Kidney tubule cell (primary cell): ENCODE results near the gene GRIA3.
A peak's percentile ranks its signal among the peaks of the same experiment; 100 is the strongest.
"Not testable (repeated sequence)": the region's sequence is repeated elsewhere in the genome, so short reads cannot be mapped to it uniquely, and the experiment has no call there.

Source experiments
- DNase-seq: peaks from one replicate; pipeline ENCODE4 v3.0.0-alpha.2; 2018; ENCODE audit warnings: low spot score

GRIA3 gene

DNA sequence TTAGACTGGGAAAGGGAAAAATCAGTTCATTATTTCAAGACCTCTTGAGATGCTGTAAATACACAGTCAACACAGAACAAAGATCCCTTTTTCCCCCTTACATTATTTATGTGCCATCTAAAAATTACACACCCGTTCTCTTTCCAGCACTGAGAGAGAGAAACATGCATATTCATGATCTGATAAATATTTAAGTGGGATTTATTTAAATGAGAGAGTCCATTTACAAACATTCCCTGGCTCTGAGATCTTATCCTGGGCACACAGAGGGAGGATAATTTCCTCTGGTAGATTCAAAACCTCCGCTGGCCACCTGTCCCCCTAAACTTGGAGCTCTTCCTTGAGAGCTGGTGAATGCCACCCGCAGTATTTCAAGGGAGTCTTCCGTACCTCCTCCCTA, 88.6 kb downstream of the GRIA3 start:
- no peak for DNase-seq

DNA sequence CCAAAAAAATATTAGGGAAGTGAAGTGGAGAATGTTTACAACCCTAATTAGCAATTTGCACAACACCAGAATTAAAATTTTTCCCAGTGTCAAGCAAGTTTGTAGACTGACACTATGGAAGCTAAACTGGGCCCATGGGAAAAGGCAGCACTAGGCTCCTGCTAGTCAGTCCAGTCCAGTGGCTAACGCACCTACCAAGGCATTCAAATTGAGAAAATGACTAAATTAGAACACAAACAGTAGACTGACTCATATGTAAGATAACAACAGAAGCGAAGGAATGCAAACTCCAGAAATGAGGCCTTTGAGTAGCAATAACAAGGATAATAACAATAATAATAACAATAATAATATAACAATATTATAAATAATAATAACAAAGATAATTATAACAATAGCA, 90.7 kb downstream of the GRIA3 start:
- DNase-seq, result no peak

- no peak for DNase-seq
Observed at GRCh38 chrX:123277347-123277746, 93.3 kb downstream of the GRIA3 start.

DNA sequence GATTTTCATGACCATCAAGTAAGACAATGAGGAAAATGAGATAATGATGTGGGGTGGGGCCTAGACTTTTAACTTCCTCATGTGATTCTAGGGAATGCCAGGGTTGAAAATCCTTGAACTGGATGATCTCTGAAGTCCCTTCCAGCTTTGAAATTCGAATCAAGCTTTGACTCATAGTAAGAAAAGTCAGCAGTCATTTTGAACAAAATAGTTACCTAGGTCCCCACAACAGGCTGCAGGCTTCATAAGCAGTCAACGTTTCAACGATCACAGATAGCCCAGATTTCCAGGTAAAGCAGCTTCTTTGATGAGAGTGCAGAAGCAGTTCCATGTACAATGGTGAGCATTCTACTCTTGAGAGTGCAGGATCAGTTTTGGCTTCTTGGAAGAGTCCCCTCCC, 93.7 kb downstream of the GRIA3 start:
- no peak for DNase-seq

DNA sequence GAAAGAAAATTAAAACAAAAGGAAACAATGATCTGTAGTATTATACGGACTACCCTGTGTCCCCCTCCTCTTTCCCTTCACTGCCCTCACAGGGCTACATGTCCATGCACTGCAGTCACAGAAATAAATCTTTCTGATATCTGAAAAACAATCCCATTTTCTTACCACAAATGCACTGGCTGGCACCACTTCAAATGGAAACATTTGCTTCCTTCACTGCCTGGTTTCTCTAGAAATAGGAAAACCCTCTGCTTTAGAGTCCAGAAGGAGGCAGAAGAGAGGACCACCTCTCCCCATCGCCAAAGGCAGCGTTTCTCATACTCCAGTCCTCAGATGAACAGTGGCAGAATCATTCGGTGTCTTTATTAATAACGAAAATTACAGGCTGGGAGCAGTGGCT, 98.2 kb downstream of the GRIA3 start:
- no peak for DNase-seq

DNA sequence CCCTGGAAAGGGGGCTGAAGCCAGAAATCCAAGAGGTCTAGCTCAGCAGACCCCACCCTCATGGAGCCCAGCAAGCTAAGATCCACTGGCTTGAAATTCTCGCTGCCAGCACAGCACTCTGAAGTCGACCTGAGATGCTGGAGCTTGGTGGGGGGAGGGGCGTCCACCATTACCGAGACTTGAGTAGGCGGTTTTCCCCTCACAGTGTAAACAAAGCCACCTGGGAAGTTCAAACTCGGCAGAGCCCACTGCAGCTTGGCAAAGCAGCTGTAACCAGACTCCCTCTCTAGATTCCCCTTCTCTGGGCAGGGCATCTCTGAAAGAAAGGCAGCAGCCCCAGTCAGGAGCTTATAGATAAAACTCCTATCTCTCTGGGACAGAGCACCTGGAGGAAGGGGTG, 99.3 kb downstream of the GRIA3 start:
- not testable (repeated sequence) for DNase-seq

DNA sequence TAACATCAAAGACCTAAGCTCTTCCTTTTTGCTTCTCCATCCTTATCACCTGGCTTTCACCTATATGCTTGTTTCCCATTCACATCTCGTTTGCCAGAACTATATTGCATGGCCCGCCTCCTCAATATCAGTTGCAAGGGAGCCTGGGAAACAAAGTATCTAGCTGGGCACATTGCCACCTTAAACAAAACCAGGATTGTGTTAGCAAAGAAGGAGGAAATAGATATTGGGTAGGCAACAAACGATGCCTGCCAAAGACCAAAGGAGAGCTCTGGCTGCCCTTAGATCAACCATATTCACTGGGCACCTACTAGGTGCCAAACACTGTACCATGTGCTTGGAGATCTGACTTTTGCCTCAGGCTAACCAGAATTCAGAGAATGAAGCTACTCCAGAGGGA, 107.5 kb downstream of the GRIA3 start:
- DNase-seq, result no peak

DNA sequence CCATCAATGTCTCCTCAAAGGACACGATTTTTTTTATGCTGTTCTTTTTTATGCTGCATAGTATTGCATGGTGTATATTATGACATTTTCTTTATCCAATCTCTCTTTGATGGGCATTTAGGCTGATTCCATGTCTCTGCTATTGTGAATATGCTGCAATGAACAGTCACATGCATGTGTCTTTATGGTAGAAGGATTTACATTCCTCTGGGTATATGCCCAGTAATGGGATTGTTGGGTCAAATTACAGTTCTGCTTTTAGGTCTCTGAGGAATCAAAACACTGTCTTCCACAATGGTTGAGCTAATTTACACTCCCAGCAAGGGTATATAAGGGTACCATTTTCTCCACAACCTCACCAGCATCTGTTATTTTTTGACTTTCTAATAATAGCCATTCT, 113.9 kb downstream of the GRIA3 start:
- no peak for DNase-seq

DNA sequence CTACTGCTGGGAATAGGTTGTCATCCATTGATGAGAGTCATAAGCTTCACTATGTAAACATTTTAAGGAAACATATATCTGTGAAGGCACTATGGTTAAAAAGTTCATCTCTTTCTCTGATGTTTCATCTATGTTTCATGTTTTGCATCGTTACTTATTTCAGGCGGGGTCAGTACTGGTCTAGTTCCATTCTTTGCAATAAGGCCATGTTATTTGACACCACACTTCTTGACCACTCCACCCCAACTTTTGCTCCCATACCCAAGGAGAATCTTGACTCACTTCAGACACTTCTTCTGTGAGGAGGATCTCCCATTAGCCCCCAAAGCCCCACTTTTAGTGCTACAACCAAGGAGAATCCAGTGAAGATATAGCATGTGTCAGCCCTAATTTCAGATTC, 119.4 kb downstream of the GRIA3 start:
- no peak for DNase-seq

DNA sequence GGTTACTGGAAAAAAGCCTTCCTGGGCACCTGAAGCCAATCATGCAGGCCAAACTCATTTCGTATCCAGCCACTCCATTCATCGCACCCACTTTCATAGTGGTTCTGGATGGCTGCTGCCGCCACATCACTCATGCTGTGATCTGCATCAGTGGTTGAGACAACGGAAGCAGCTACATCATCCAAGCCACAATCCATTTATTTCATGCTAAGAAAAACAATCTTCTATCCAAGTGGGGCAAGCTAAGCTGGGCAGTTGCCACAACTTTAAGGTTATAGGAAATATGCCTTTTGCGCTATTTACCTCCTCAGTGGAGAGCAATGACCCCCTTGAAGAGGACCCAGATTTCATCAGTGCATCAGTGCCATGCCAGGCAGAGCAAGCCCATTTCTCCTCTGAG, 124.6 kb downstream of the GRIA3 start:
- peak; percentile 69 for DNase-seq

DNA sequence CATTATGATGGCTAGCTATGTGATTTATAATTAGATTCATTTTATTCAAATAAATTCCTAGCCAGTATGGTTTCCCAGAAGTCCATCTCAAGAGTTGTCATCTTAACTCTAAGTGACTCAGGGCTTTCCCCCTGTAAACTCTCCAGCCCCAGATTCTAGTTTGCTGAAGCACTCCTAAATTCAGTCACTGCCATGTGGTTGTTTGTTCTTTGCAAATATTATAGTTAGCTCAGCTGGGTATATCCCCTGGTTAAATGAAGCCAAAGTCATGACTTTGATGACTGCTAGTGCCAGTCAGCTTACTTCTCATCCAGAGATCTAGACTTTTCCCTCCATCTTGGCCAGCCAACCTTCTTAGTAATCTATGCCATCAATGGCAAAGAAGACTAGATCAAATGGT, 126.0 kb downstream of the GRIA3 start:
- DNase-seq, result no peak

DNA sequence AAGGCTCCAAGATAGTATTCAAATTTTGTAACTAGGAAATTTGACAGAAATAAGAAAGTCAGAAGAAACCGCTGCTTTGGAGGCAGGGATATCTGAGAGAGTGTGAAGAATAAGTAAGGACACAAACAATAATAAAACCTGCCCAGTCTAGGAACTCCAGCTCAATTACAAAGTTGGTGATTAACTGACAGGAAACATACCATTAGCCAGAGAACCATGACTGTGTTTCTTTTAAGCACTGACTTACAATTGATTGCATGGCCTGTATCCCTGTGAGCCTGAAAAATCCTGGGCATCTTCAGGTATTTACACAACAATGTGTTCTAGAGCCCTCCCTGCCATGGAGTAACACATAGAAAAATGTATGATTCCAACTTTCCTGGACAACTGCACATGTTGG, 127.4 kb downstream of the GRIA3 start:
- DNase-seq, result peak; percentile 34

- DNase-seq, result no peak
Observed at GRCh38 chrX:123313486-123313885, 129.4 kb downstream of the GRIA3 start.

- DNase-seq, result no peak
Observed at GRCh38 chrX:123320622-123321021, 136.5 kb downstream of the GRIA3 start.

- no peak for DNase-seq
Observed at GRCh38 chrX:123322536-123322935, 138.5 kb downstream of the GRIA3 start.

DNA sequence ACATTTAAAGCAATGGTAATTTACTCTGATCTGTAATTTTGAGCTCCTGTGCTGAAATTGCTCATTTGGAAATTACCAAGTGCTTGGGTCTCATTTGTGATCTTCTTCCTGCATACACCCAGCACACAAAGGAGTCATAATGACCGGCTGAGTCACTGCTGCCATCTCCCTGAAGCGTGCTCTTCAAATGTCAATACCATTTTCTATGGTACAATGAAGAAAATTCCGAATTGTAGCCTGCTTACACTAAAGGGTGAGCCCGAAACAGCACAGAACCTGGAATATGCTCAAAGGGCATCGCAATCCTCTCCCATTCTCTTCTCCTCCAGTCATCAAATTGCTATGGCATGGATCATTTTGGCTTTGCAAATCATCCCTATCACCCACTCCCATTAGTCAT, 140.5 kb downstream of the GRIA3 start:
- DNase-seq, result peak; percentile 15

- DNase-seq, result peak; percentile 24
Observed at GRCh38 chrX:123330229-123330942, 146.3 kb downstream of the GRIA3 start.

- no peak for DNase-seq
Observed at GRCh38 chrX:123331349-123331748, 147.3 kb downstream of the GRIA3 start.

GRCh38 chrX:123331859-123332258, 147.8 kb downstream of the GRIA3 start:
- no peak for DNase-seq

- DNase-seq, result peak; percentile 51
Observed at GRCh38 chrX:123336666-123337065, 152.6 kb downstream of the GRIA3 start.

DNA sequence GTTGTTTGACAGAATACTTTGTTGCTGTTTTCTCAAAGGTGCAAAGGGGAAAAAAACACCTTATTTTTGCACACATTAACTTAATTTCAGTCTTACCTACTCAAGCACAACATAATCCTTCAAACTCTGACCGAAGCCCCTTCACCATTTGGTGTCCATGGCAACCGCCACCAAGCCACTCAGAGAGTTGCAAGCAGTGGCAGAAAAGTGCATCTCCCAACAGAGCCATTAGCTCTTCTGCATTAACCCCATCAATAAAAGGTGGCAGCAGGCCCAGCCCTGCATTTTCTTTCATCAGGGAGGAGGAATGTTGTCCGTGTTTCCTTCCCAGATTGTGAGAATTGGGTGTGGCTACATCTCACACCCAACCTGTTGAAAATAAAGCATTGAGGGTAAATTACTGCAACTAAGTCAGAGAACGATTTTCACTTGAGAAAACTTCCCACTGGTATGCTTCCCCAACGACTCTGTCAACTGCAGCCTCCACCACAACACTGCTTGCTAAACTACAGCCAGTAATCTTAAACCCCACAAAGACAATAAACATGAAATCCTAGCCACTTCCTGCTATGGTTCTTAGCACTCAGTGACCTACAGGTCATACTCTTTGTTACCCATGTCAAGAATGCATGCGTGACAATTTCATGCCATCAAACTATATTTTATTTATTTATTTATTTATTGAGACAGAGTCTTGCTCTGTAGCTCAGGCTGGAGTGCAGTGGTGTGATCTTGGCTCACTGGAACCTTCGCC, 154.0 kb downstream of the GRIA3 start:
- no peak for DNase-seq

DNA sequence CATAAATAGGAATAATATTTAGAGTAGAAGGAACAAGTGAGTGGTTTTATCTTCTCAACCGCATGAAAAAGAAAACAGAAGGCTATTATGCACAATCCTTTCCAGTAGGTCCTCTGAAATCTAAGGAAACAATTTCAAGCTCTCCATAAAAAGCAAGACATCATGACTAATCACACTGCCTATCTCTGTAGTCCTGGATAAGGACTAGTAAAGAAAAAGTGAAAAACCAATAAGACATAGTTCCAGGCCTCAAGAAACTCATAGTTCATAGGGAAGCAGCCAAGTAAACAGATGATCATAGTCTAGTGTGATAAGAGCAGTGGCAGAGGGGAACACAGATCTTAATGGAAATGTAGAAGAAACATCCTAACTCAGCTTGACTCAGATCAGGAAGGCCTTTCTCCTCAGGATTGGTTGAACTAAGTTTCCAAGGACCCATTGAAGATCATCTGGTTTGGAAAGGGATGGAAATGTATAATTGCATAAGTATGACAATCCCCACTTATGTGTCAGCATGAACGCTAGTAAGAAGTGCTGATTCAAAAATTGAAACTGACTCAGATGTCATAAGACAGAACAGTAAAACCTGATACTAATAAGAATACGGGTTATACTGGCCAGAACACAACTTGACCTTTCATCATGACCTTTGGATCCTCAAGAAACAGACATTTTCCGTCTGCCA, 155.3 kb downstream of the GRIA3 start:
- DNase-seq, result peak; percentile 9

DNA sequence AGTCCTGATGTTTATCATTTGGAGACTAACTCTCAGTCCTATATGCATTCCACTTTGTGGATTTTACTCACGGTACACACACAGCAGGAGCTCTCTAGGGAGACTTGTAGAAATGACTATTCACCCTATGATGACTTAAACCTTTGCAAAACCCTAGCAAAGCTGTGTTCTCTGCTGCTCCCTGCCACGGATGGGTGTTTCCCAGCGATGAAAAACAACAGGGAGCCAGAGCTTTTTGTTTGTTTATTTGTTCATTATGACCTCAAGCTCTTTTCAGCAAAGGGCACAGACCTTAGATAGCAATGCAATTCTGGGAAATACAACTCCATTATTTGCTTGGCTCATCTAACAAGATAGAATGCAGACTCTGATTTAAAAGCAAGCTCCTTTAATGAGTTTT, 156.6 kb downstream of the GRIA3 start:
- no peak for DNase-seq
